GM15510 (cell line): ENCODE data around the gene TGFBR2.

ENCODE experiments used
- POLR2A ChIP-seq: IDR thresholded peaks from 3 replicates; pipeline ENCODE4 v1.6.1; 2011; ENCODE audit warnings: borderline replicate concordance; ENCODE audit not compliant: insufficient read length; ENCODE audit errors: extremely low read depth

Gene TGFBR2

DNA sequence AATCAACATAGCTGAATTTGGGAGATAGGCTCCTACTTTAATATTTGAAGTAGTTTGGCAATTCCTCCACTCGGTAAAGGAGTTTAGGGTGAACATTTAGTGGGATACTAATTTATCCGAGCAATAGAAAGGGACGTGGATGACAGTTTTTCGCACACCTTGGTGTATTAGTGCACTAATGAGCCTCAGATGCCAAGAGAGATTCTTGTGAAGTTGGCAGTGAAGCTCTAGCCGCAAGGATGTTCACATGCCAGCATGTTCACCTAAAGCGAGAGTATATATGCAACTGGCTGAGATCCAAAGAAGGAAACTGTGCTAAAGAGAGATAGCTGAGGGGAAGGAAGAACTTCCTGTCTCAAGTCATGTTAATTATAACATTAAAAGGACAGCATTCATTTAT, 58.5 kb downstream of the TGFBR2 start:
- TF ChIP-seq POLR2A: no peak

DNA sequence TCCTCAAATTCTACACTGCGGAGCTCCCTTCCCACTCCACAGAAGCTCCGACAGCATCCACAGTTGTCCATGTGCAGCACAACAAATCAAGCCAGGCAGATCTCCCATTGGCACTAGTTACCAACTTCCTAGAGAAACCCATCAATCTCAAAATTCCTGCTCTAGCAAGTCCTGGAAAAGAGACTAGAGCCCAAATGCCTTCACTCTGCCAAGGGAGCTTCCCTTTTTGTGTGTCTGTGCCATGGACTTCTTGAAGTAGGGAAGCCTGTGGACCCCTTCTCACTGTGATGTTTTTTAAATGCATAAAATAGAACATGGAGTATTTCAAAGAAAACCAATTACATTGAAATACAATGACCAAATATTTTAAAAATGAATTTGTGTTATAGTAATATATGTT, 59.1 kb downstream of the TGFBR2 start:
- TF ChIP-seq POLR2A: no peak

DNA sequence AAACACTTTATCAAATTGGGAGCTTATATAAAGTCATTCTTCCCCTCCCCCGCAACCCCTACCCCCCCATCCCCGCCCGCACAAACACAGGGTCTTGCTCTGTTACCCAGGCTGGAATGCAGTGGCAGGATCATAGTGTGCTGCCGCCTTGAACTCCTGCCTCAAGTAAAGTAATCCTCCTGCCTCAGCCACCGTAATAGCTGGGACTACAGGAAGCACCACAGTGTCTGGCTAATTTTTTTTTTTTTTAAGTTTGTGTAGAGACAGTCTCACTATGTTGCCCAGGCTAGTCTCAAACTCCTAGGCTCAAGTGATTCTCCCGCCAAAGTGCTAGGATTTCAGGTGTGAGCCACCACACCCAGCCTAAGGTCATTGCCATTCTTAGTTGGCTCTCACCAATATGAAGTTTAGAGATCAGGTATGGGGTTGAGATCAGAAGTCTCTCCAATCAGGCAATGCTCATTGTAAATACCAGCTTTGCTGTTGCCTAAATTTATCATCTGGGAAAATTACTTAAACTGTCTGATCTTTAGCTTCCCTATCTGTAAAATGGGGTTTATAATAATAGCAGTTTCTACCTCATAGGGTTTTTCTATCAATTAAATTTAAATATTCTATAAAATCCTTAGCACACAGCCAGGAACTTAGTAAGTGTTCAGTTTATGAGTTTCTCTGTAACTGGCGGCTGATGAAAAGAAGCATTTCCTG, 60.3 kb downstream of the TGFBR2 start:
- no peak for TF ChIP-seq POLR2A

DNA sequence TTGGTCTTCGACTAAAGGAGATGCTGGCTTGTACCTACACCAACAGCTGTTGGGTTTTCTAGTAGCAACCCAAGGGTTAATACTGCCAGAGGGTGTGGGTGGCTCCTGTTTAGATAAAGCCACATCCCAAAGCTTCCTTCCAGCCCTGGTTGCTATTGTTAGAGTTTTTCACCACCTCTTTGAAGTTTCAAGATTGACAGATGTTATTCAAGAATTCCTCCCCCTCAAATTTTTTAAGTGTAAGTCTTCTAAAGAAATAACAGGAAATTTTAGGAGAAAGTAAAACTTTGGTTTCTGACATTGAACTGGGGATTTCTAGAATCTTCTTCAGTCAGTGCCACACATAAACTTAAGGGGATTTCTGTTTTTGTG, 60.9 kb downstream of the TGFBR2 start:
- no peak for TF ChIP-seq POLR2A

GRCh38 chr3:30668051-30668609, 61.7 kb downstream of the TGFBR2 start:
- no peak for TF ChIP-seq POLR2A

DNA sequence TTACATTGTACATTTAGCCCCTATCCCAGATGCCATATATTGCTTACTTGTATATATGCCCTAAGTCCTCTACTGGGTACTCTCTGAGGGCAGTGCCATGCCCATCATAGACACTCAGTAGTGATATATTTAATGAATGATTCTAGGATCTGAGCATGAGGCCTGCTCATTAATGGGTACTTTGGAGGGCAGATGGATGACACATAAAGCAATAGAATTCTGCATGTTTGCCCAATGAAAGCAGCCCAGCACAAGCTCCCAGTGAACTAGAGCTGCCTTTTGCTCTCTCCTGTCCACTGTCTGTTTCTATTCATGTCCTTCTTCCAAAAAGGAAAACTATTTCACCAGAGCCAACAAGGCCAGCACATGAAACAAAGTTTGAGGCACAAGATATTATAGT, 63.9 kb downstream of the TGFBR2 start:
- TF ChIP-seq POLR2A: no peak

- no peak for TF ChIP-seq POLR2A
These were observed 65.3 kb downstream of the TGFBR2 start for GRCh38 chr3:30671527-30672286.

GRCh38 chr3:30672287-30672735, 65.9 kb downstream of the TGFBR2 start:
- no peak for TF ChIP-seq POLR2A

DNA sequence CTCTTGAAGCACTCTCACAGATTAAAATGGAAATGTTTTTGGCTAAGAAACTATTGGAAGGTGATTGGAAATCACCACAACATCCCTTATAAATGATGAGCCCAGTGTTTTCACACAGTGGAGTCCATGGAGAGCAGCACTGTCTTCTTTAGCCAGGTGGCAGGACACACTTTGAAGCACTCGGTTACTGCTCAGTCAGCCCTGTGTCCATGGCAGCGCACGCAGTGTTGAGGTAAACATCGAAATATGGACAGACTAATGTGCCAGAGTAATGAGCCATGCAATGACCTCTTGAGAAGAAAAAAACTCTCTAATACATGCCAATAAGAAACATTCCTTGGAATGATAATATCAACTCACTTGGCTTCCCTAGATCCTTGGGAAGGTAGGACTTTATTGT, 66.6 kb downstream of the TGFBR2 start:
- no peak for TF ChIP-seq POLR2A

DNA sequence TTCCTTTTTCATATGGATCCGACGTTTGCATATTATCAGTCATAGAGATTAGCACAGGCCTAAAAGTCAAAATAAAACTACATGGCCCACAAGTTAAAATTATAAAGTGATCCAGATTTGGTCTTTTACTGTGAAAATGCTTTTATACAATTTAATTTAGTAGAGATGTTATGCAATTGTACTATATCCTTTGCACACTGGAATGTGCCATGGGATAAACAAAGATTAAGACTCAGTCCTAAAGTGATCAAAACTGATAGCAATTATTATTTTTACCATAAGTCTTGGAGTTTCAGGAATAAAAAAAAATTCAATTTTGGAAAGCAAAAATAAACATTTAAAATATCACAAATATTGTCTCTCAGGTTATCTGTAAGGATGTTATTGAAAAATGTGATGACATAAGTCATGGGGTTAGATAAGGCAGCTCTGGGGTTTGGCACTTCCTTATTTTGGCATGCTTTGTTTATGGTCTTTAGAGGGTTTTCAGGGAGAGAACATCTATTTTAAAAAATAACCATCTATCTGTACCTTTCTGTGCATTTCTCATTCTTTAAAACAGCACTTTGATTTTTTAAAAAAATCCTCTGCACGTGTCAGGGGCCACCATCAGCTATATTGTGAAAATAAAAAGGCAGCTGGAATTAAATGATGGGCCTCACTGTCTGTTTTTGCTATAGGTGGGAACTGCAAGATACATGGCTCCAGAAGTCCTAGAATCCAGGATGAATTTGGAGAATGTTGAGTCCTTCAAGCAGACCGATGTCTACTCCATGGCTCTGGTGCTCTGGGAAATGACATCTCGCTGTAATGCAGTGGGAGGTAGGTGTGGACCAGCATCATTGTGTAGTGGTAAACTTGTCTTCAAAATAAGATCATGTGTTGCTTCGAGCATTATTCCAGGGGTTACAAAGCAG, 67.3 kb downstream of the TGFBR2 start:
- TF ChIP-seq POLR2A: no peak

GRCh38 chr3:30675006-30675405, 68.6 kb downstream of the TGFBR2 start:
- TF ChIP-seq POLR2A: no peak

GRCh38 chr3:30675774-30676173, 69.4 kb downstream of the TGFBR2 start:
- TF ChIP-seq POLR2A: no peak

GRCh38 chr3:30676424-30677346, 70.3 kb downstream of the TGFBR2 start:
- TF ChIP-seq POLR2A: no peak

DNA sequence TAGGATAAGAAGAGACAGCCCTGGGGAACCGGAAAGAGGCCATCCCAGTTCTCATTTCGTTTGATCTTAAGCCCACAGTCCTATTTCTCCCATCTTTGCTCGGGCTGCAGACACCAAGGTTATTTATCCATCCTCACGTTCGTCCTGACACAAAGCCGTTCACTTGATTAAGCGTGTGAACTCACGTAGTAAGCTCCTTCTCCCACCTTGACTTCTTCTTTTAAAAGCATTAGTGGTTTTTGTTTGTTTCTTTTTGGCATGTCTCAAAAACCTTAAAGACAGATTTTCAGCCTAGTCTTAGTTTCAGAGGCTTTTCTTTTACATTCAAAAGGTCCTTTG, 70.9 kb downstream of the TGFBR2 start:
- TF ChIP-seq POLR2A: no peak
